ENCODE data around the gene SLC28A1. TPM values are rescaled to one million over a fixed set of nuclear protein-coding genes. Genes with fewer than 3 reads are reported as not detected.
"Not testable (repeated sequence)": the region's sequence is repeated elsewhere in the genome, so short reads cannot be mapped to it uniquely, and the experiment has no call there.

SLC28A1 gene
- total RNA-seq, 2 donors from 2014 or later, result 0.12 TPM; not detected in 1

DNA sequence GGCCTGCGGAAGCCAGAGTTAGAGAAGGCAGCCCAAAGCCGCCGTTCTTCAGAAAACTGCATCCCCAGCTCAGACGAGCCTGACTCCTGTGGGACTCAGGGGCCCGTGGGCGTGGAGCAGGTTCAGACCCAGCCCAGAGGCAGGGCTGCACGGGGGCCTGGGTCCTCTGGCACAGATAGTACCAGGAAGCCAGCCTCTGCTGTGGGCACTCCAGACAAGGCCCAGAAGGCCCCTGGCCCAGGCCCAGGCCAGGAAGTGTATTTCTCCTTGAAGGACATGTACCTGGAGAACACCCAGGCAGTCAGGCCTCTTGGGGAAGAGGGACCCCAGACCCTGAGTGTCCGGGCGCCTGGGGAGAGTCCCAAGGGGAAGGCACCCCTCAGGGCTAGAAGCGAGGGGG, 44.2 kb upstream of the SLC28A1 start:
- no peak overlapping the region for H3K4me3 ChIP-seq
- peaks cover 9% of the 10 kb centered on the region for H3K36me3 ChIP-seq
- H3K4me1 ChIP-seq, result peaks cover 0 to 60% of the 10 kb centered on the region in 2 donors
- no peak for DNase-seq (ENCODE audit: low spot score)
- H3K27me3 ChIP-seq, result no peaks in the 10 kb centered on the region
- no peaks in the 10 kb centered on the region for H3K9me3 ChIP-seq
- peak overlapping the region; percentile 89 to 93 for H3K27ac ChIP-seq
- TF ChIP-seq, protein P1, sequence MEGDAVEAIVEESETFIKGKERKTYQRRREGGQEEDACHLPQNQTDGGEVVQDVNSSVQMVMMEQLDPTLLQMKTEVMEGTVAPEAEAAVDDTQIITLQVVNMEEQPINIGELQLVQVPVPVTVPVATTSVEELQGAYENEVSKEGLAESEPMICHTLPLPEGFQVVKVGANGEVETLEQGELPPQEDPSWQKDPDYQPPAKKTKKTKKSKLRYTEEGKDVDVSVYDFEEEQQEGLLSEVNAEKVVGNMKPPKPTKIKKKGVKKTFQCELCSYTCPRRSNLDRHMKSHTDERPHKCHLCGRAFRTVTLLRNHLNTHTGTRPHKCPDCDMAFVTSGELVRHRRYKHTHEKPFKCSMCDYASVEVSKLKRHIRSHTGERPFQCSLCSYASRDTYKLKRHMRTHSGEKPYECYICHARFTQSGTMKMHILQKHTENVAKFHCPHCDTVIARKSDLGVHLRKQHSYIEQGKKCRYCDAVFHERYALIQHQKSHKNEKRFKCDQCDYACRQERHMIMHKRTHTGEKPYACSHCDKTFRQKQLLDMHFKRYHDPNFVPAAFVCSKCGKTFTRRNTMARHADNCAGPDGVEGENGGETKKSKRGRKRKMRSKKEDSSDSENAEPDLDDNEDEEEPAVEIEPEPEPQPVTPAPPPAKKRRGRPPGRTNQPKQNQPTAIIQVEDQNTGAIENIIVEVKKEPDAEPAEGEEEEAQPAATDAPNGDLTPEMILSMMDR (IDR thresholded peaks at IDR 0.05), result no peak

- DNase-seq (ENCODE audit: low spot score), result peak; percentile 84
- peaks cover 0 to 57% of the 10 kb centered on the region in 2 donors for H3K4me1 ChIP-seq
- TF ChIP-seq, protein P1 (IDR thresholded peaks at IDR 0.05), result no peak
- H3K36me3 ChIP-seq, result peaks cover 9% of the 10 kb centered on the region
- no peaks in the 10 kb centered on the region for H3K9me3 ChIP-seq
- no peak overlapping the region for H3K4me3 ChIP-seq
- H3K27me3 ChIP-seq, result no peaks in the 10 kb centered on the region
- H3K27ac ChIP-seq, result peak overlapping the region; percentile 89 to 93
These were observed 43.6 kb upstream of the SLC28A1 start for GRCh38 chr15:84840741-84841429.

DNA sequence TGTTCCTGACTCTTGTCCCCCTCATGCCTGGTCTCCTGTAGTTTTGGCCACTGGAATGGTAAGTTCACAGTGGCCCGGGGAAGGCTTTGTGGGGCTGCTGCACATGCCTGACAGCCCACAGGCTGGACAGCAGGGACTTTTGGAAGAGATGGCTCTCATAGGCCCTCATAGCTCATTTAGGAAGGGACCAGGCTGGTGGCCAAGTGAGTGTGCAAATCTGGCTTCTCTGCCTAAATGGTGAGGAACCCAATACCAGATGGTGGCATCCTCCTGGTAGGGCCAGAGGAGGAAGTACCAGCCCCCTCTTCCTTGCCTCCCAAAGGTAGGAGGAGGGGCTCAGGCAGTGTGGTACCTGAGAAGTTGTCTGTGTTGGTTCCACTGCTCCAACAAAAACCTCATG, 41.7 kb upstream of the SLC28A1 start:
- Histone ChIP-seq H3K9me3 (peaks cover 0 to 7% of the 10 kb centered on the region in 2 donors), H3K27me3 (no peaks in the 10 kb centered on the region), H3K36me3 (peaks cover 9% of the 10 kb centered on the region), H3K27ac (peak overlapping the region; percentile 89 to 93), H3K4me3 (no peak overlapping the region), H3K4me1 (peaks cover 0 to 40% of the 10 kb centered on the region in 2 donors)
- DNase-seq (ENCODE audit: low spot score), result no peak
- TF ChIP-seq, protein P1 (IDR thresholded peaks at IDR 0.05), result no peak

DNA sequence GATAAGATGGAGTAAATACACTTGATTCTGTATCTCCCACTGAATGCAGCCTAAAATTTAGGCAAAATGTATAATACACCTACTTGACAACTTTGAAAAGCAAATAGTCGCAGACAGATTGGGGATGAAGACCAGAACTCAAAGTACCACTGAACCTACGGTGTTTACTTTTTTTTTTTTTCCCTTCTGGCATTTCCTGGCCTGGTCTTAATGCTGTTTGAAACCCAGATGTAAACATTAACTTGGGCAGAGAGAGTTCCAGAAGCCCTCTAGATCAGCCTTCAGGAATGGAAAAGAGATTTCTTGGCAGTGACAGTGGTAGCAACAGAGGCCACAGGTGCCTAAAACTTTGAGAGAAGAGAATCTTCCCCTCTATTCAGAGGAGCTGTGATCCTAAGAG, 39.5 kb upstream of the SLC28A1 start:
- Histone ChIP-seq H3K27me3 (no peaks in the 10 kb centered on the region), H3K4me1 (peaks cover 0 to 21% of the 10 kb centered on the region in 2 donors), H3K9me3 (peaks cover 0 to 7% of the 10 kb centered on the region in 2 donors), H3K36me3 (peaks cover 4% of the 10 kb centered on the region), H3K4me3 (no peak overlapping the region), H3K27ac (peak overlapping the region; percentile 60 to 89)
- TF ChIP-seq, protein P1 (IDR thresholded peaks at IDR 0.05), result no peak
- DNase-seq (ENCODE audit: low spot score), result no peak

- TF ChIP-seq, protein P1 (IDR thresholded peaks at IDR 0.05), result peak; percentile 49 to 86
- H3K4me3 ChIP-seq, H3K9me3 ChIP-seq, H3K27me3 ChIP-seq, H3K36me3 ChIP-seq: not testable (repeated sequence)
- peak; percentile 80 for DNase-seq (ENCODE audit: low spot score)
- Histone ChIP-seq H3K27ac (peak overlapping the region; percentile 60 to 89), H3K4me1 (peaks cover 0 to 14% of the 10 kb centered on the region in 2 donors)
These were observed 38.8 kb upstream of the SLC28A1 start for GRCh38 chr15:84845631-84846030.
